HG02642 (cell line): ENCODE data around the gene COBLL1.
"Not testable (repeated sequence)": the region's sequence is repeated elsewhere in the genome, so short reads cannot be mapped to it uniquely, and the experiment has no call there.

Experiments used
- ATAC-seq: cut with Tn5 transposase; IDR thresholded peaks from one replicate; pipeline ENCODE4 v1.9.1; 2021; ENCODE audit warnings: mild to moderate bottlenecking; ENCODE audit not compliant: unreplicated experiment, poor library complexity

COBLL1 gene, protein sequence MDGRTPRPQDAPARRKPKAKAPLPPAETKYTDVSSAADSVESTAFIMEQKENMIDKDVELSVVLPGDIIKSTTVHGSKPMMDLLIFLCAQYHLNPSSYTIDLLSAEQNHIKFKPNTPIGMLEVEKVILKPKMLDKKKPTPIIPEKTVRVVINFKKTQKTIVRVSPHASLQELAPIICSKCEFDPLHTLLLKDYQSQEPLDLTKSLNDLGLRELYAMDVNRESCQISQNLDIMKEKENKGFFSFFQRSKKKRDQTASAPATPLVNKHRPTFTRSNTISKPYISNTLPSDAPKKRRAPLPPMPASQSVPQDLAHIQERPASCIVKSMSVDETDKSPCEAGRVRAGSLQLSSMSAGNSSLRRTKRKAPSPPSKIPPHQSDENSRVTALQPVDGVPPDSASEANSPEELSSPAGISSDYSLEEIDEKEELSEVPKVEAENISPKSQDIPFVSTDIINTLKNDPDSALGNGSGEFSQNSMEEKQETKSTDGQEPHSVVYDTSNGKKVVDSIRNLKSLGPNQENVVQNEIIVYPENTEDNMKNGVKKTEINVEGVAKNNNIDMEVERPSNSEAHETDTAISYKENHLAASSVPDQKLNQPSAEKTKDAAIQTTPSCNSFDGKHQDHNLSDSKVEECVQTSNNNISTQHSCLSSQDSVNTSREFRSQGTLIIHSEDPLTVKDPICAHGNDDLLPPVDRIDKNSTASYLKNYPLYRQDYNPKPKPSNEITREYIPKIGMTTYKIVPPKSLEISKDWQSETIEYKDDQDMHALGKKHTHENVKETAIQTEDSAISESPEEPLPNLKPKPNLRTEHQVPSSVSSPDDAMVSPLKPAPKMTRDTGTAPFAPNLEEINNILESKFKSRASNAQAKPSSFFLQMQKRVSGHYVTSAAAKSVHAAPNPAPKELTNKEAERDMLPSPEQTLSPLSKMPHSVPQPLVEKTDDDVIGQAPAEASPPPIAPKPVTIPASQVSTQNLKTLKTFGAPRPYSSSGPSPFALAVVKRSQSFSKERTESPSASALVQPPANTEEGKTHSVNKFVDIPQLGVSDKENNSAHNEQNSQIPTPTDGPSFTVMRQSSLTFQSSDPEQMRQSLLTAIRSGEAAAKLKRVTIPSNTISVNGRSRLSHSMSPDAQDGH

DNA sequence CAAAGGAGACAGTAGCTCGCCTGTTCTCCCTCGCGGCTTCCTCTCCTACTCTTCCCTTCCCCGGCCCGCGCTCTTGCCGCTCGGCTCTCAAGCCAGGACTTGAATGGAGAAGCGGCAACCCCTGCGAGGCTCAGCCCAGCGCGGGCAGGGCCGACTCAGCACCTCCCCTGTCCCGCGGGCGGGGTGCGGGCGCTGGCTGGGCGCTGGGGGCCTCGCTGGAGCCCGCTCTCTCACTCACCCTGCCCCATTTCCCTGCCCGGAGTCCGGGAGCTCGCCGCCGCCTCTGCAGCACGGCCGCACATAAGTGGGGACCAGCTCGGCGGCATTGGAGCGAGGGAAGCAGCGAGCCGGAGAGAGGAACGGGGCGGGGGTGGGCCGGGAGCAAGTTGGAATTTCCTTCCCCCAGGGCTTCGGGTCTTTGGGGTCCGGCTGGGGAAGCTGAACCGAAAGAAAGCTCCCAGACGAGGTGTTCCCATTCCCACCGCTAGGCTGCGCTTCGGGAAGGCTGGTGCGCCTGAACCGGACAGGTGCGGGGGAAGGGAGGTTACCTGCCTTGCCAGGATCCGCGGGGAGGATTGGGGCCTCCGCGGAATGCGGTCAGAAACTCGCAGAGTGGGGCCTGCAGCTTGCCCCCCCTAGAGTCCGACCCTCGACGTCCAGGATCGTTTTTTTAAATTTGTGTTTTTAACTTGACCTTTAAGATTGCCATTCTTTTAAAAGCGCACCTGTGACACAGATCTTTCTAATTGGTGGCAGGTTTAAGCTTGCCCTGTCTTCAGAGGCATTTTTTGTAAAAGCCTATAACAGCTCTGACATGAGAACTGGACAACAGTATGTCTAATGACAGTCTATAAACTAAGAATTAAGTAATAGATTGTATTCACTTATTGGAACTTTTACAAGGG, at the start of gene COBLL1:
Gene COBLL1, minus strand, starts transcription at position 105 of the 905 bp plus-strand sequence. CDS start 627 bp downstream, outside the sequence.
- peak; percentile 77 for ATAC-seq

DNA sequence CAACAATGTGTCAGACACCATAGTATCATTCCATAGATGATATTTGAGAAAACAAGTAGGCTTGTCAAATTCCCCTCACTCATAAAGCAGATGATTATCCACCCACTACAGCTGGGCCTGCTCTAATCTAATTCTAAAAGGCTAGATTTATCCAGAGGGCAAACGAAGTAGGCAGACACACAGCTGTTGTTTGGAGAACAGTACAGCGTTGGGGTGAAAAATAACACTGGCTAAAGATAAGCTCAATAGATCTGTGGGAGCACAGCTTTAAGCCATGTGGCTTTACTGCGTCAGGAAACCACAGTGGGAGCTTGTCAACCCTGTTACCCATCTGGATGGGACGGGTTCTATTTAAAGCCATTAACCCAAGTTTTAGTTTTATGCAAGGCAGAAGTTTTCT, 48.9 kb upstream of the COBLL1 start:
- no peak for ATAC-seq

DNA sequence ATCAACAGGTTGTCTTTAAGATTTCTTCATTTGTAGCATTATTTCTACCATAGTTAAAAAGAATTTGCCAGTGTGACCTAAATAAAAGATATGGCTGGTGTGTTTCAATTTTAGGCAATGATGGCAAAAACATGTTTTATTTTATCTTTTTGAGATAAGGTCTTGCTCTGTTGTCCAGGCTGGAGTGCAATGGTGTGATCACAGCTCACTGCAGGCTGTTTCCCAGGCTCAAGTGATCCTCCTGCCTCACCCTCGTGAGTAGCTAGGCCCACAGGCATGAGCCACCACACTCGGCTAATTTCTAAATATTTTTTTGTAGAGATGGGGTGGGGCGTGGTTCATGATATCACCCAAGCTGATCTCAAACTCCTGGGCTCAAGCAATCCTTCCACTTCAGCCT, 47.0 kb upstream of the COBLL1 start:
- no peak for ATAC-seq

DNA sequence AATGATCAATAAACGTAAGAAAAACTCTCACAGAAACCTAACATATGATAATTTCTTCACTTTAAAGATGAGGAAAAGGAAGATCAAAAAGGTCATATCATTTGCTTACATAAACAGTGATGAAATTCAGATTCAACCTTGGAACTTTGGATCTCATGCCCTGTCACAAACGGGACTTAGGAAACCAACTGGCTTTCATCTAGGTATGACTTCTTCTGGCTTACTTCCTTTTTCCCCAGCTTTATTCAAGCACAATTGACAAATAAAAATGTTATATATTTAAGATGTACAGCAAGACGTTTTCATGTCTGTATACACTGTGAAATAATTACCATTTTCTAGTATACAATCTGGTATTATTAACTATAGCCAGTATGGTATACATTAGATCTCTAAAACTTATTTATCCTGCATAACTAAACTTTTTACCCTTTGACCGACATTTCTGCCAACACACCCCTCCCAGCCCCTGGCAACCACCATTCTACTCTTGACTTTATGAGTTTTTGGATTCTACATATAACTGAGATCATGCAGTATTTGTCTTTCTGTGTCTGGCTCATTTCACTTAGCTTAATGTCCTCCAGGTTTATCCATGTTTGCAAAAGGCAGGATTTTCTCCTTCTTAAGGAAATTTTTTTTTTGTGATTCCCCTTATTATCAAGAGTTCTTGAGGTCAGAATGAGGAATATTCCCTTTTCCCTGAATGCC, 46.0 kb upstream of the COBLL1 start:
- ATAC-seq: no peak

DNA sequence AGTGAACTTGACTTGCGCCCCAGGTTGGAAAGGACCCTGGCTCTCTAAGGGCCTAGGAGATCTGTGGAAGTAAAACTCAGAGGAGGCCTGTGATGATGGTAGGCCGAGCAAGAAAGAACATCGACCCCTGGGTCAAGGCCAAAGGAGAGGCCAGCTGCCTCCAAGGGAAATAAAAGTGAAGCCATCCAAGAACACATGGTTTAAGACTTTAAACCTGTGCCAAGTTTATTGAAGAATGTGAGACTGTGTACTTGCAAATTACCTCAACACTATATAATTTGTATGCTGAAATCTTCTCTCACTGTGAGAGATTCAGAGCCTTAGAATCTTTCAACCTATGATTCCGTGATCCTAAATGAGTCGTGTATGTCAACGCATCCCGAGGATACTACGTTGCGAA, 40.7 kb upstream of the COBLL1 start:
- ATAC-seq: no peak

DNA sequence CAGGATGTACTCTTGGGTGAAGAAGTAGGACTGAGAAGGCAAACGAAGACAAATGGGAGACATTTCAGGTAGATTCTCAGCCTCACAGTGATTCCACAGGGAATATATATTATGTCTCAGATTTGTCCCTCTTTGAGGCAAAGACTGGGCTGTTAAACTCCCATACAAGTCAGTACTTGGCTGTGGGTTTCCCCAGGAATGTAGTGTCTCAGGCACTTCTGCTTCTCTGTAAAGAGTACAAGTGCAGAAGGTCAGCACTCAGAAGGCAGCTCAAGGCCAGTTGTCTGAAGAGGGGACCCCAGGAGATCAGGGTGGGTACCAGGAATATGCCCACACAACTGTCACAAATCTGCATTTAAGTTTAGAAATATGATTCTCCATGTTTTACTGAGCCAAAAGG, 39.9 kb upstream of the COBLL1 start:
- ATAC-seq: no peak

DNA sequence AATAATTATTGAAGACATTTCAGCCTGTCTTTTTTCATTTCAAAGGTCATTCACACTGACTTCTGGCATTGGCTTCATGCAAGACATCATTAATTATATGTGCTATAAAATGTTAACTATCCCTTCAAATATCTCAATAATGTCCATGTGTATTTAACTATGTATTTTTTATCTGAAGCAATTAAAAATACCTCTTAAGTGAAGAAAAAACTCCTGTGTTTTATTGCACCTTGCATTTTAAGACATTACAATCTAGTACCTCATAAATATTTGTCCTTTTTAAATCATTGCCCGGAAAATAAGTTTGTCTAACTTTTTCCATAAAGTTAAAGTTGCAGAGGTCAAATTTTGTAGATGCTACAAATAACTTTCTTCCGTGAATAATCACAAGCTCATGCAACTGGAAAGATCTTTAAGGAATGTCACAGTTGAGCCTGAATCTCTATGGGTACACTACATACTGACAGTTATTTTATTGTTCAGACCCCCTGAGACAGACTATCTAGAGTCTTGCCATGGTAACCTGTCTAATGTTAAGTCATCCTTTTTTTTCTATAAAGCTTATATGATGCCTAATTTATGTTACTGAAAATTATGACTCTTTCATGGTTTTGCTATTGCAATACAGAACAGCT, 38.4 kb upstream of the COBLL1 start:
- ATAC-seq: no peak

DNA sequence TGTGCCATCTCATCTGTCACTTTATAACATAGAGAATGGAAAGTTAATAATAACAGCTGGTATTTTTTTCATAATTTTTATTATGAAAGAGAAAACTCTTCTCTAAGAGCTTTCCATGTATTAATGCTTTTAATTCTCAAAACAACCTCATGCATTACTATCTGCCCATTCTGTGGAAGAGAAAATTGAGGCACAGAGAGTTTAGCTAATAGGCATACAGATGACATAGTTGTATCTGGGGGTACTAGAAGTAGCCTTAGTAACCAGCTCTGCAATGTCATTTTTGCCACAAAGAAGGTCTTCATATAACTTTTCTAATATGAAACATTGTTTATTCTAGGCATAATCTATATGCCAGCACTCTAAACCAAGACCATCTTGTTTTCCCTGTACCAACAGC, 36.3 kb upstream of the COBLL1 start:
- no peak for ATAC-seq

DNA sequence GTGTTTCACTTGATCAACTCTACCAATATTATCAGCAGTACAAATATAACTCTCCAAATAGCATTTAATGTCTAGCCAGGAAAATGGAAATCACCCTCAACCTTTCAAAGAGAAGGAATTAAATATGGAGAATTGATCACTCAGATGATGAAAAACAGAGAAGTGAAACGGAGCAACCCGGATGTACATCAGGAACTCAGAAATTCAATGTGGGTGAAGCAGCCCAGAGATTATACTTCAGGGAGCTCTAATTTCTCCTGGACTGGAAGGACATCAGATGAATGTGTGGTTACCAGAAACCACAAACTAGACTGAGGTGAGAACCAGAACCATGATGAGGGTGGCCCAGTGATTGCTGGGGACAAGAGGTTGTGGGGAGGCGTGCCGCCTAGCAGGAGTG, 35.5 kb upstream of the COBLL1 start:
- ATAC-seq: no peak

DNA sequence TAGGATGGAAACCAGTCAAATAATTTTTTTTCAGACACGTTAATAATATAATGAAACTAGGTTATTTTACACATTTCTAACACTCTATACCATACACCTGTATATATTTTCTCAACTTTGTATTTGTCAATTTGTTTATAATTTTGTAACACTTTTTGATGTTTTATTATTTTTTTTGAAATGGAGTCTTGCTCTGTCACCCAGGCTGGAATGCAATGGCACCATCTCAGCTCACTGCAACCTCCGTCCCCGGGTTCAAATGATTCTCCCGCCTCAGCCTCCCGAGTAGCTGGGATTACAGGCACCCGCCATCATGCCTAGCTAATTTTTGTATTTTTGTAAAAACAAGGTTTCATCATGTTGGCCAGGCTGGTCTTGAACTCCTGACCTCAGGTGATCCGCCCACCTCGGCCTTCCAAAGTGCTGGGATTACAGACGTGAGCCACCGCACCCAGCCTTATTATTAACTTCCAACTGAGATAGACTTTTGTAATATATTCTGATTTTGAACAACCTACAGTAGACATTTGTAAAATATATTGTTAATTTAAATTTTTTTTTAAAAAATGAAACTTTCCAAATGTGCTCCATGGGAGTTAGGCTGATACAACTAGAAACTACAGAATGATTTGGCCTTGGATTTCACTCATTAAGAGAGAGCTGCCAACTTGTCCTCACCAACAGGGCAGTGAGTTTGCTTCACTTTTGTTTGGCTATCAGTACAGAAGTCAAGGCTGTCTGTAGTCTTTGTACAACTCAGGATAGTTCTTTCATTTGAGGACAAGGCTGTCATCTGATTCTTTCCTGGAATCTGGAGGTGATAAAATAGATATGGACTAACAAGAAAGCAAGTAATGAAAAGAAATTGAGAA, 33.9 kb upstream of the COBLL1 start:
- no peak for ATAC-seq

DNA sequence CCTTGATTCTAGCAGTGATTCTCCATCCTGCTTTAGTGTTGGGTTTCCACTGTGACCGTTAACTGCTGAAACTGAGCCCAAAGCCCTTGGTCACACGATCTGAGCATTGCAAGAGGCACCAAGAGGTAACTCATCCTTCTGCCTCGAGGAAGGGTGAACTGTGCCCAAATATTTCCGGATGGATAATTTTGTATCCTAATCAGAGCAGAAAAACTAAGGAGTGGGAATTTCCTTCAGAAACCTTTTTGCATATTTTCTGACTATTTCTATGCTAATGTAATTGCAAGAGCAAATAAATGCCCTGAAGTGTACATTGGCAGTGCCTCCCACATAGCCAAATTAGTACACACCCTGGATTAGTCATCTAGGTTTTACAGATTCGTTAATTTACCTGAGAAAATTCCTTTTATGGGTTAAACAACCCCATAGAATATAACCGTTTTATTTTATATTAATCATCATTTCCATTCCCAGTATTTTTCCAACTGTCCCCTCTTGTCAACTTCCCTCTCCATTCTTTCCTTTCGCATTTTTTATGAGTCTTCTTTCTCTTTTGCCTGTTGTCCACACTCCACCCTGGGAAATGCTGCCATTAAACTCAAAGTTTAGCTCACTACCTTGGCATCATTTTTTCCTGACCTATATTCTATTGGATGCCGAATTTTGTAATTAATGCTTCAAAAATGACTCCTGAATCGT, 31.7 kb upstream of the COBLL1 start:
- no peak for ATAC-seq

DNA sequence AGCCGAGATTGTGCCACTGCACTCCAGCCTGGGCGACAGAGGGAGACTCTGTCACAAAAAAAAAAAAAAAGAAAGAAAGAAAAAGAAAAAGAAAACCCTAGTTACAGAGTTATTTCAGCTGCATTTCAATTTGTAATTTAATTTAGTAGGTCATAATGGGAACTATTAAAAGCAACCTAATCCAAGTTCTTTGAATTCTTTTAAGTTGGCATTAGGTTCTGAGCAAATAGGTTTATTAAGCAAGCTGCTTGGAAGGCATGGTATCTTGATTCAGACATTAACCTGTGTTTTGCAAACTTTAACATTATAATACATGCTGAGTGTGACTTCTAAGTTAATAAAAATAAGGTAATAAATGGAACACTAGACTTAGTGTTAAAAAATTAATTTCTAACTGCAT, 29.8 kb upstream of the COBLL1 start:
- no peak for ATAC-seq

DNA sequence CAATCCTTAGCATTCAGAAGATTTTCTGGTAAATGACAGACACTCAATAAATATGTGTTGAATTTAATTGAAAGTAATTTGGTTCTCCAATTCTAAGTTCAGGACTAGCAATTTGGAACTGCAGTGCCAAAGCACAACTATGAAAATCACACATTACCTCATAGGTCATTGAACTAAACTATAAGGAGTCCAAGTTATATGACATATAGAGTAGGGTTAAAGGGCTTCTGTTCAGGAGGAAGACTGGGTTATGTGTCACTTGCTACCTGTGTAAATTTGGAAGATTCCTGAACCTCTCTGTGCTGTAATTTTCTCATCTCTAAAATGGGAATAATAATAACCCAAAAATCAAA, 27.8 kb upstream of the COBLL1 start:
- no peak for ATAC-seq

DNA sequence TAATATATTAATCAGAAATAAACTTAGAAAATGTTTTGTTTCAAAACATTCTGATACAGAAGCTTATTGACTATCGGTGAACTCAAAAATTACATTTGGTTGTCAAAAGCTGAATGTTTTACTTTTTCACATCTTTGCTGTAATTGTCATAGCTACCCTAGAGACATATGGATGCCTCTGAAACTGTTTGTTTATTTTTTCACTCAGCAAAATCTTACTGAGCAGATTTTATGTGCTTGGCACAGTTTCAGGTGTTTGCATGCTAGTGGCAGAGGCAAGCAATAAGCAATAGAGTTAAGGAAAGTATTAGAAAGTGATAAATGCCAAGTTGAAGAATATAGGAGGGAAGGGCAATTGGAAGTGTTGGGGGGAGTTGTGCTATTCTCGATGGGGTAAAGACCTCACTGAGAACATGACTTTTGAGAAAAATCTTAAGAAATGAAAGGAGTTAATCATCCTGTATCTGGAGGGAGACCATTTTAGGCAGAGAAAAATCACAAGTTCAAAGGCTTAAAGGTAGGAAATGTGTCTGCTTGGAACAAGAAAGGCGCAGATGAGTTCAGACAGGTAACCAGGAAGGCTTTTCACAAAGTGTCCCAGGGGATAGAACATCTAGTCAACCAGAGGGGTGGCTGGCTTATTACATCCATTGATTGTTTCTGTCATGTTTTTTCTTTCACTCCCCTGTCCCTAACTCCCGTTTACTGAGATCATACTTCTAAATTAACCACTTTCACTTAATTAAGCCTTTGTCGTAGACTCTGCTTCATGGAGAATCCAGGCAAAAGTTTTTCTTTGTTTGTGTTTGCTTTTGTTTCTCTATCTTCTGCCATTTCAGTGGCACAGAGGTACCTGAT, 27.2 kb upstream of the COBLL1 start:
- no peak for ATAC-seq

DNA sequence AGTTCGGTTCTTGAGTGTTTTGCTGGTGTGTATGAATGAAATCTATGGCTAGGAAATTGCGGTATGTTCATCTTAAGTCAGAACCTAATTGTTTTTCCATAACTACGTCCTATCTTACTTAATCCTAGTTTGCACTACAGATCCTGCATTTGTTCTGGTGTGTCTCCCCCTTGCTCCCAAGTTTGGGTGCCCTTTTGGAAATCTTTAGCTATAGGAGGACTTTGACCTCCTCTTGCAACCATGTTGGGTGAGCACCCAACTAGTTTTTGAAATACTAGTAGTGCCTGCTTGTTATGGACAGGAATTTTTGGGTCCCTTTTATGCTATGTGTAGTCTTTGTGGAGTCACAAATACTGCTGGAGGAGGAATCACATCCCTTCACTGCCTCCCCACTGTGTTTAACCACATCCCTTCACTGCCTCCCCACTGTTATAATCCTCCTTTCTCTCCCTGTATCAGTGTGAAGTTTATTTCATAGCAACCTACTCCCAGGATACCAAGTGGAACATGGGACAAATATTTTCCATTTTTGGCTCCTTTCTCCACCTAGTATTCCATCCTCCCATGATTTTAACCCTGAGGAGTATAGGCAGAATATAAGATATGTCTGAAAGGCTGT, 26.3 kb upstream of the COBLL1 start:
- no peak for ATAC-seq

DNA sequence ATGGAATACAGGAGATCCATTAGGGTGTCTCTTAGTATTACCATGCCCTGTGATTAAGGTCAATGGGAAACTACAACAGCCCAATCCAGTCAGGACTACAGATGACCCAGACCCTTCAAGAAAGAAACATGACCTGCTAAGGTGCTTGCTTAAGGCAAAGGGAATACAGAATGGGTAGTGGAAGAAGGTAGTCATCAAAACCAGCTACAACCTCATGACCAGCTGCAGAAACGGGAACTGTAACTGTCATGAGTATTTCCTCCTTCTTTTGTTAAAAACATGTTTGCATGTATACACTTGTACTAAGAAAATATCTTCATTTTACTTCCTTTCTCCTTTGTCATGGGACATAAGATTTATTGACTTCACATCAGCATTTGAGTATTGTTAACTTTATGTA, 24.8 kb upstream of the COBLL1 start:
- ATAC-seq: not testable (repeated sequence)
